Occipital lobe (tissue), 3 donors: Measurements from ENCODE around the gene ARPIN. TPM values are rescaled to one million over a fixed set of nuclear protein-coding genes. Genes with fewer than 3 reads are reported as not detected.

ENCODE experiments used
- DNase-seq: peaks from one replicate; lab custom pipeline; 2025; lab: John Stamatoyannopoulos, UW
- small RNA-seq: library from RNA; depleted of rRNA; stranded (forward); fragments of <200 nt; gene quantifications from one replicate; pipeline ENCODE3, GENCODE V24; 2014
- total RNA-seq: library from RNA; depleted of rRNA; stranded (reverse); fragments of >200 nt; gene quantifications from one replicate; pipeline ENCODE4 v1.2.3, GENCODE V29; 2014

Gene ARPIN
- total RNA-seq, 1 donor from 2014 or later = 15.9 TPM

GRCh38 chr15:89845305-89845893 is 67.4 kb downstream of the ARPIN start:
- DNase-seq = no peak

Small RNA genes lying within 50 kb of the gene (small RNA-seq; reads per million reads assigned to genes)
- not detected for gene MIR5009
- not detected for gene MIR5094
- not detected for gene RNU6-1111P
- not detected for gene RNU7-111P

Other genes starting within 250 kb of the ARPIN start
- gene PLIN1, start 233.6 kb downstream of the ARPIN start, total RNA-seq = 0.47 TPM
- gene PEX11A, start 222.2 kb downstream of the ARPIN start, total RNA-seq = 14.5 TPM
- gene WDR93, start 222.1 kb downstream of the ARPIN start, total RNA-seq = 0.31 TPM
- 1.6 TPM for gene MESP1, start 161.7 kb downstream of the ARPIN start, total RNA-seq
- gene MESP2, start 136.6 kb downstream of the ARPIN start, total RNA-seq = not detected
- gene ANPEP, start 98.1 kb downstream of the ARPIN start, total RNA-seq = 0.16 TPM
- gene AP3S2, start 19.0 kb downstream of the ARPIN start, total RNA-seq = 47.7 TPM
- gene ZNF710, start 88.4 kb upstream of the ARPIN start, total RNA-seq = 14.3 TPM
- 65.7 TPM for gene IDH2, start 189.5 kb upstream of the ARPIN start, total RNA-seq